Stimulated activated CD4-positive, alpha-beta T cell treated with anti-CD3 and anti-CD28 coated beads, Interleukin-1b, Interleukin-23, amount 100 ng/mL, for 48 hours (primary cell): ENCODE results near the gene GDAP2.

Source experiments
- DNase-seq: peaks from one replicate; pipeline ENCODE4 v3.0.0-alpha.2; 2020

Gene GDAP2

DNA sequence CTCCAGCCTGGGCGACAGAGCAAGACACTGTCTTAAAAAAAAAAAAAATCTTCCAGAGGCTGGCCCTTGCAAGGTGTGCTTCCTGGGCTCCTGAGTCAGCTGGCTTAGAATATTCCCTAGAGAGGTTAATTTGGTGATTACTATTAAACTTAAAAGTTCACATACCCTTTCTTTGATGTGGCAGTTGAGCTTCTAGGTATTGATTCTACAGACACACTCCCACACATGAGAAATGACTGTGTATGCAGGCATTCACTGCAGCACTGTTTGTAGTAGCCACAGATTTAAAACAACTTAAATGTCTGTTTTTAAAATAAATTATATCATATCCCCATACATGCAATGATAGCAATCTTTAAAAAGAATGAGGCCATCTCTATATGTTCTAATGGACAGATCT lies 93.4 kb downstream of the GDAP2 start:
- no peak for DNase-seq

DNA sequence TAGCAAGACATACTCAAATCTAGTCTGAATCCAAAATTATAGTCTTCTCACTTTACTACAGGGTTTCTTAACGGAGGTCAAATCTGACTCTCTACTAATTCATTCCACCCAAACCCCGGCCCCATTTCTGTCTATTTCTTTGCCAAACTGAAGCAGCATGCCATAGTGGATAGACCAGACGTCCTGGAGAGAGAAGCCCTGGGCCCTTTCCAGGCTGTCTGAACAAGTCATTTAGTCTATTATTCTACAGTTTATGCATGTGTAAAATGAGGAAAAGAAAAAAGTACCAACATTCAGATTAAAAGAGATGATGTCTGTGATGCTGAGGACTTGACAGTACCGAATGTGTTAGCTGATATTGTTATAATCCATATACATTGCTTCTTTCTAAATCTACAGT lies 95.0 kb downstream of the GDAP2 start:
- DNase-seq, result no peak

DNA sequence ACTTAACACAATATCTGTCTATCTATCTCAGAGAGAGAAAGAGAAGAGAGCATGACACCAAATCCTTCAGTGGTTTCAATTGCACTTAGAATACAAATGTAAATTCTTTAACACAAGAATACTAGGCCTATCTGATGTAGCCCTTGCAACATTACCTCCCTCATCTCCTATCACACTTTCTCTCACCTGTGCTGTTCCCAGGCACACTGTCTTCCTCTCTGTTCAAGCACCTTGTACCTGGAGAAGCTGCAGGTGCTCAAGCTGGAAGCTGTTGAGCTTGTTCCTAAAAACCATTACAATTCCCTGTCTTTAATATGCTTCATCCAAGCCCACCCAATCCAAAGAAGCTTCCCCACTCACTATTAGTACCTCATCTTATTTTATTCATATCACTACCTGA lies 97.0 kb downstream of the GDAP2 start:
- DNase-seq, result no peak

DNA sequence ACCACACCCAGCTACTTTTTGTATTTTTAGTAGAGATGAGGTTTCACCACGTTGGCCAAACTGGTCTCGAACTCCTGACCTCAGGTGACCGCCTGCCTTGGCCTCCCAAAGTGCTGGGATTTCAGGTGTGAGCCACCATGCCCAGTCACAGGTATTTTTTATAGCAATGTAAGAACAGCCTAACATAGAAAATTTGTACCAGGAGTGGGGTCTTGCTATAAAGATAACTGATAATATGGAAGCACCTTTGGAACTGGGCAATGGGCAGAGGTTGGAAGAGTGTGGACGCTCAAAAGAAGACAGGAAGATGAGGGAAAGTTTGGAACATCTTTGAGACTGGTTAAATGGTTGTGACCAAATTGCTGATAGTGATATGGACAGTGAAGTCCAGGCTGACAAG lies 99.2 kb downstream of the GDAP2 start:
- DNase-seq, result no peak

DNA sequence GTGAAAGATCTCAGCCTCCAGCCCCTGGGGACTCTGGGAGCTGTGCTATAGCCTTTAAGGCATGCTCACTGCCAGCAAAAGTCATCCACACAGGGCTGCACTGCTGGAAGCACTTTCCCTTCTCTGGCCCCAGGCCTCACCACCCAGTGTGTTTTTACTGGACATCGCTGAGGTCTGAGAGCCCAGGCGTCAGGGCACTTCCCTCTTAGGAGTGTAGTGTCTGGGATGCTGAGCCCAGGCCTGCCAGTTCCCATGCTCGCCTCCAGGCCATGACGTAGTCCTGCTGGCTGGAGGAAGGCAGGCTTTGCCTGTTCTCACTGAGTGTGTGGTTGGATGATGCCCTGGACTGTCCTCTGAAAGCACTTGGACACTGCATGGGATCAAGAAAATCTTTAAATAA lies 101.2 kb downstream of the GDAP2 start:
- no peak for DNase-seq

DNA sequence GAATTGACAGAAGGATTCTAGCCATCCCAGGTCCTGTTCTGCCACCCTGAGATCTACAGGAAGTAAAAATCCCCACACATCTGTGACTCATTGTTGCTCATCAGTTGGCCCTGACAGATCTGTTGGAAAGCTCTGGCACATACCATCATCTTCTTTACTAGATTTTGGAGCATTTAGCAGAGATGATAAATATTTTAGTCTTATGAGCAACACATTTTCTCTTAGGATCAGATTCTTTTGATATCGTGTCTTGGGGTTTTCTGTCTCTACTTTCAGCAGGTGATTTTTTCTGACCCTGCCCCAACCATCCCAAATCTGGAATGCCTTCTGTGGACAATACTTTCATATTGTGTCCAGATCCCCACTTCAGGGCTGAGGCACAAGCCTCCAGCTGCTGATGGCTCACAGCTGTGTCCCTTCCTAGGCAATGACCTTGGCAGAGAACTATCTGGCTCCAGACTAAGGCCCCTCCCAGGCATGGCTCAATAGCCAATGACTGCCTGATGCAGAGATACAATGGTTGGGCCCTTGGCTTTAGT lies 102.8 kb downstream of the GDAP2 start:
- DNase-seq, result no peak

DNA sequence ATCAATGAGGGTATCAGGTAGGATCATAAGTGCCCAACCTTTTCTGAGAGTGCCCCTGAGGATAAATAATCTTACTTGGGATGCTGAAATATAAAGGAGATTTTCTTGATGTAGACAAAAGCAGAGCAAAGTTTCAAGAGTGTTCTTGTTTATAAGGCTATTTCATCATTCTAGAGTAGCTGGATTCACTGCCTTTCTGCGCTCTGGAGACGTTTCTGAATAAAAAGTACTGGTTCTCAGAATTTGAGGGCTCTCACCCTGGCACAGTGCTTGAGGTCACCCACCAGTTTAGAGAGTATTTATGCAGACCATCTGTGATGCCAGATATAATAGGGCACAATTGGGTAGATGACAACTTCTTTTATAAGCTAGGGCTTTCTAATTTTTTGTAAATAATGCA lies 103.3 kb downstream of the GDAP2 start:
- no peak for DNase-seq

DNA sequence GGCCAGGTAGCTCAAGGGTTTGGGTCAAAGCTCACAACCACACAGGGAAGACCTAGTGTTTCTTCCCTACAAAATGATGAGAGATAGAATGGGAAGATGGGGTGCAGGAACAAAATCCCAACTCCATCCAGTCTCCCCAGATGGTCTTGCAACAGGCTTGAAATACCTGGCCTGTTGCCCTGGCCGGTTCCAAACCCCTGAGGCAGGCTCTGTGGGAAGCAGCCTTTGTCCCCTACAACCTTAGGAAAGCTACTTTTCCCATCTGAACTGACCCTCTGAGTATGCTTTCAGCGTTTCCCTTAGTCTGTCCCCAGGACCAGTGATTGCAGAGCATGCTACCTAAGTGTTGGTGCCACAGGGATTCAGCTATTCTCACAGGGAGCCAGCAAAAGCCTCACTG lies 104.0 kb downstream of the GDAP2 start:
- no peak for DNase-seq

DNA sequence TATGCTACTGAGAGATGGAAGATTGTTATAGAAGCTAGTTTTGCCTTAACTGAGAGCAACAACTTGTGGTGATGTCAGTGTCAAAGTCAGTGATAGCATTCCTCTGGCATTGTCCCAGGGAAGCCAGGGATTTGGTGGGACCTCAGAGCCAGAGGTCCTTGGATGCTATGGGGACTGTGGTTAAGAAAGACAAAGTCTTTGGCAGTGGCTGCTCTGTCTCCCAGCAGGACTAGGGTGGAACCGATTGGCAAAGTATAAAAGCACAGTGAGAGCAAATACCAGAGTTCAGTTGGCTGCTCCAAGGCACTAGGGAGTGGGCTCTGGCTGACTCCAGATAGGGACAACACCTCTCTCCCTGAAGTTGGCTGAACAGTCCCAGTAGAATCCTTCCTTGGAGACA lies 104.8 kb downstream of the GDAP2 start:
- no peak for DNase-seq

DNA sequence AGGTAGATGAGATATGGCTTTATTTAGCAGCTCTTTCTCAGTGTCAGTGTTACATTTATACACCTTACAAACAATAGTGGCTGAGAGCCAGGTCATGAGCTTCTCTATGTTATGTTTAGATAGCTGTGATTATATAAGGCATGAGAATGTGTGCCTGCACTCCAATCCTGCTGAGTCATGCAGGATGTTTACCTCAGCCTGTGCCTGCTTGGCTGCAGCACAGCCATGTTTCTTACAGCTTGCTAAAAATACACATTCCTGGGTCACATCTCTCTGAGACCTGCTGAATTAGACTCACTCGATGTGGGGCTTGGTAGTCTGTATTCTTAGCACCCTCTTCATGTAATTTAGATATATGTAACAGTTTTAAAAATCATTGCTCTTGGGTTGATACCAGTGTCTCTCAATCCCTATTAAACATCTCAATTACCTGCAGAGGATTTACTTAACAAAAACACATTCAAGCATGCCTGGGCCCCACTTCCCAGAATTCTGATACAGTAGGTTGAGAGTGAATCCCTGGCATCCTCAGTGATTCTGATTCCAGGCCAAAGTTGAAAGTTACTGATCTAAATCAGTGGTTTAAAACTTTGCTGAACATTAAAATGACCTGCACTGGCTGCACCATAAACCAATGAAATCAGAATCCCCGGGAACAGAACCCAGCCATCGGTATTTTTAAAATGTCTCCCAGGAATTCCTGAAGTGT lies 107.5 kb downstream of the GDAP2 start:
- DNase-seq, result no peak

DNA sequence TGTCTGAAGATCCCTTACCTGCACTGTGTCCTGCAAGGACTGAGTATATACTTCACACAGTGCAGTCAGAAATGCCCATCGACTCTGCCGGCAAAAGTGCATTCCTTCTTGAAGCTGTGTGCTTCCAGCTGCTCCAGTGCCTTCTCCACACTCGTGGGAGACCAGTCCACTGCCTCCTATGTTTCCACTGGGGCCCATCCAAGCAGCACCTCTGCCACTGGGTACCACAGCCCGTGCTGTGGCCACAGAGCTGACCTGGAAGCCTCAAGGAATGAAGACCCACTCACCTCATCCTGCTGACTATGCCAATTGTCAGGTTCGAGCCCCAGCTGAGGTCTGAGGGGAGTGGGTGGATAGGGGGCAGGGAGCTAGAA lies 108.1 kb downstream of the GDAP2 start:
- DNase-seq, result no peak

DNA sequence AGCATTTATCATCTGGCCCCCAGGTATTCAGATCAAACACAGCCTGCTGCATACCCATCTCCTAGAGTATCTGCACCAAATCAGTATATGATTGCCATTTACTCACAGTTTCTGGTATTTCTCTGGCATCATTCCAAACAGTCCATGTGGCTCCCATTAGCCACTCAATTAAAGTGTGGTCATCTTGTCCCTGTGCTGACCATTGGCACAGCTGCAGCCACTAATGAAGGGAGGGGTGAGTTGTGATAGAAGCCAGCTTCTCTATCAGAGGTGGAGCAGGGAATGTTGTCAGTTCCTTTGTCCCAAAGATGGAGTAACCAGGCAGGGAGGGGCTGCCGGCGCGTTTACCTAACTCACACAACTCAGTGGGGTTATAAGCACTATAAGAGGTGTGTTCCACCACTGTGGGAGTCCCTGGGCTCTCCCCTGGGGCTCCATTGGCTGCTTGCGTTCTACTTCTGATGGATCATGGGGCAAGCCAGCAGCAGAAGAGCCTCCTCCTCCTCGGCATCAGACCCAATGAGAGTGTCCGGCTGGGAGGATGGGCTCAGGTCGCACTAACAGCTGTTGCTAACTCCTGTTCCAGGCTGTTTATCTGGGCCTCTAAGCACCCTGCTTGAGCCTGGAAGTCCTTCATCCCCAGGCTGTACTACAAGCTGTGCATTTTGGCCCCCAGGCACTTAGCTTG lies 108.6 kb downstream of the GDAP2 start:
- no peak for DNase-seq

DNA sequence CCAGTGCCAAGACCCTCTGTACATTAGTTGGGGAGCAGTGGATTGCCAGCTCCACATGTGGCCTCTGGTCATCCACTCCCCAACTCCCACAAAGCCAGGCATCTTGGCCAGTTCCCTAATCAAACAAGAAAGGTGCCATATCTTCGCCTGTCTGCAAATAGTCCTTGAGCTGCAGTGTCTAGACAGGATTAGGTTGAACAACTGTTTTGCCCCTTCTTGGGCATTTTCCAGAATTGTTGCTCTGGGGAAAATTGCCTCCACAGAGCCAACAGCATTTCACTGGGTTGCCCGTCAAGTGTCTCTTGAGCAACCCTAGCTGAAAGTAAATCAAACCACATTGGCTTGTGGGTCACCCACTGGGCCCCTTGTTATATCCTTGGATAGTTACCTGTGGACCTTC lies 109.3 kb downstream of the GDAP2 start:
- no peak for DNase-seq

DNA sequence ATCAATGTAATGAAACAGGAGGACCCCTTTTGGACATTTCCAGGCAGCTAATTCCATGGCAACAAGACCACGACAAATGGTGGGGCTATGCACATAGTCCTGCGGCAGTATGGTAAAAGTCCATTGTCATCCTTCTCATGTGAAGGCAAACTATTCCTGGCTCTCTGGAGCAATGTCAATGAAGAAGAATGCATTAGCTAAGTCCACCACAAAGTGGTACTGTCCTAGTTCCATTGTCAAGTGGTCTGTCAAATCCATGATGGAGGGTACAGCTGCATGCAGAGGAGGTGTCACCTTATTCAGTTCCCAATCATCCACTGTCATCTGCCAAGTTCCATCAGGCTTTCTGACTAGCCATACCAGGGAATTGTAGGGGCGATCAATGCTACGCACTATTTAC lies 110.1 kb downstream of the GDAP2 start:
- DNase-seq, result no peak

DNA sequence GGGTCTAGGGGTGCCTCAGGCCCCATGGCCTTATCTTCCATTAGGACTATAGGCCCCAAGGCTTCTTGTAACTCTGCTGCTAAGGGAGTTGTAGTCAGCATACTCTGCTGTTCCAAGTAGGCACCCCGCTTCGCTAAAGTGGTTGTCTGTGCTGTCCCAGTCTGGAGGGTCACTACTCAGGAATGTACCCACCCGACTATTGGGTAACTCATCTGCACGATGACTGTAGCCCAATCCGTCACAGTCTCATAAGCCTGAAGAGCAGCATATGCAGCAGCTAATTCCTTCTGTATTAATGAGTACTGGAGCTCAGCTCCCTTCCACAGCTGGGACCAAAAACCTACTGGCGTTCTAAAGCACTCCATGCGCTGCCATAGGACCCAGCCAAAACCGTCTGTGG lies 111.0 kb downstream of the GDAP2 start:
- DNase-seq, result no peak

DNA sequence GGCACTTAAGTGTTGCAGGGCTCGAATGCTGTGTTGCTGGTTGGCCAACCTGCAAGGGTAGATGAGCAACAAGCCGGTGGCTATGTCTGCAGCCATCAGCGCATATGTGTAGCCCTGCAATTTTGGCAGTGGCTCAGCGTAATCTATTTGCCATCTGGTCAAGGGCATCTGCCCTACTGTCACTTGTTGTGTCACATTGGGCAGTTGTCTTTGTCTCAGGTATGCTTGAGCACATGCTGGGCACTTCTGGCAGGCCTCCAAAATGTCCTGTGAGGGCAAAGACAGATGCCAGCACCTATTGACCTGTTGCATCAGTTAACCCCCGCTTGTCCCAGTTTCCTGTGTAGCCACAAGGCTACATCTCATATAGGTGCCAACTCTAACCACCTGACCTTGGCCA lies 111.8 kb downstream of the GDAP2 start:
- no peak for DNase-seq

DNA sequence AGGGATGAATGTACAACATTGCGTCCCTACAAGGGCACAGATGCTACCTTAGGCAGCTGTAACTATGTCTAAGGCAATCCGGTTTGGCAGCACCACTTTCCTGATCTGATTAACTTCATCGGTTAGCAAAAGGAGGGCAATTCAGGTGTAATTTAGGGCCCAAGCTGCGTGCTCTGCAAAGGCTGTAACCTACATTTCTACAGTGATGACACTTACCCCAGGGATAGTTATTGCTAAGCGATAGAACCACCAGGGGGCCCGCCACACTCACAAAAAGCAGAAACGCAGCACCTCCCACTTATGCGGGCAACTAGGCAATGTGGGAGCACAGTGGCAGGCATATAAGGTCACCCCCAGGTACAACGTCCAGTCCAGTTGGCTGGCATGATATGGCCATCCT lies 113.5 kb downstream of the GDAP2 start:
- DNase-seq, result no peak

DNA sequence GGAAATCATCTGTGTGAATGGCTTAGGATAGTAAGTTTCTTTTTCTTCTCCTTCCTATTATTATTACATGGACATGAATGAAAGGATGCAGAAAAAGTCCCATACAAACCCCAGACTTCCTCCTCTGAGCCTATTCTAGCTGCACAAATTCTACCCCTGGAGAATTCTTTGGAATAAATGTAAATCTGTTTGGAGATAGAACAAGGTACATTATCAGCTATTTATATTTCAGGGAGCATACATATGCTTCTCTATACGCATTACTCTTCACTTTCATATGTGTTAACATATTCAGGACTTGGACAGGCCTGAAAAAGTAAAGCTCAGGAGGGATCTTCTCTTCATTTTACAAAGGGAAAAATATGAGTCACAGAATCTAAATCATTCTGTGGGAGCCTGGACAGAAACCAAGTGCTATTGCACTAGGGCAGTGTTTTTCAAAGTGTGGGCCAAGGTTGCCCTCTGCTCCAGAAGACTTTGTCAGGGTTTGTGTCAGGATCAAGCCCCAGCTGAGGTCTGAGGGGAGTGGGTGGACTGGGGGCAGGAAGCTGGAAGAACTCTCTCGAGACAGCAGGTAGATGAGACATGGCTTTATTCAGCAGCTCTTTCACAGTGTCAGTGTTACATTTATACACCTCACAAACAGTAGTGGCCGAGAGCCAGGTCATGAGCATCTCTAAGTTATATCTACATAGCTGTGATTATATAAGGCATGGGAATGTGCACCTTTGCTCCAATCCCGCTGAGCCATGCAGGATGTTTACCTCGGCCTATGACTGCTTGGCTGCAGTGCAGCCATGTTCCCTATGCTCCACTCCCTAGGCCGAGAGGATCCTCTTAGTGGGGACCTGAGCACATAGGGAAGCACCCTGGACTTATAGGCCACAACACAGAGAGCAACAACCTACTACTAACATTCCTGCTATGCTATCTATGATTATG lies 114.3 kb downstream of the GDAP2 start:
- no peak for DNase-seq
